ENCODE results near the gene MRTO4.

Gene MRTO4

GRCh38 chr1:19308509-19308907, 56.9 kb downstream of the MRTO4 start:
- TF ChIP-seq, protein P1, sequence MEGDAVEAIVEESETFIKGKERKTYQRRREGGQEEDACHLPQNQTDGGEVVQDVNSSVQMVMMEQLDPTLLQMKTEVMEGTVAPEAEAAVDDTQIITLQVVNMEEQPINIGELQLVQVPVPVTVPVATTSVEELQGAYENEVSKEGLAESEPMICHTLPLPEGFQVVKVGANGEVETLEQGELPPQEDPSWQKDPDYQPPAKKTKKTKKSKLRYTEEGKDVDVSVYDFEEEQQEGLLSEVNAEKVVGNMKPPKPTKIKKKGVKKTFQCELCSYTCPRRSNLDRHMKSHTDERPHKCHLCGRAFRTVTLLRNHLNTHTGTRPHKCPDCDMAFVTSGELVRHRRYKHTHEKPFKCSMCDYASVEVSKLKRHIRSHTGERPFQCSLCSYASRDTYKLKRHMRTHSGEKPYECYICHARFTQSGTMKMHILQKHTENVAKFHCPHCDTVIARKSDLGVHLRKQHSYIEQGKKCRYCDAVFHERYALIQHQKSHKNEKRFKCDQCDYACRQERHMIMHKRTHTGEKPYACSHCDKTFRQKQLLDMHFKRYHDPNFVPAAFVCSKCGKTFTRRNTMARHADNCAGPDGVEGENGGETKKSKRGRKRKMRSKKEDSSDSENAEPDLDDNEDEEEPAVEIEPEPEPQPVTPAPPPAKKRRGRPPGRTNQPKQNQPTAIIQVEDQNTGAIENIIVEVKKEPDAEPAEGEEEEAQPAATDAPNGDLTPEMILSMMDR (IDR thresholded peaks at IDR 0.05; ENCODE audit: extremely low read depth, insufficient read depth, missing control alignments), result no peak
- in situ Hi-C loops (cut with MboI; ENCODE audit: low pct_unique_long_range_greater_than_20kb, low sequenced_read_pairs, unreplicated experiment), result no loop called here
- DNase-seq (ENCODE audit: low spot score), result no peak

GRCh38 chr1:19309123-19309813, 57.7 kb downstream of the MRTO4 start:
- no peak for DNase-seq (ENCODE audit: low spot score)
- in situ Hi-C loops (cut with MboI; ENCODE audit: low pct_unique_long_range_greater_than_20kb, low sequenced_read_pairs, unreplicated experiment), result no loop called here
- TF ChIP-seq, protein P1 (IDR thresholded peaks at IDR 0.05; ENCODE audit: extremely low read depth, insufficient read depth, missing control alignments), result no peak
